B cell (primary cell): ENCODE measurements around the gene MYH7B. TPM values are rescaled to one million over a fixed set of nuclear protein-coding genes. Genes with fewer than 3 reads are reported as not detected.

Experiments
- ATAC-seq: fragments of 200-7000 bp; cut with Tn5 transposase; one replicate; pipeline ENCODE4 v1.10.0; 2021; ENCODE audit warnings: low read depth, mild to moderate bottlenecking, moderate number of reproducible peaks, moderate library complexity
- CTCF ChIA-PET: fragments of 350-600 bp; sonication (Branson Sonifier 250); formaldehyde crosslinking; loops from one replicate; lab custom pipeline; 2021; ENCODE audit warnings: antibody characterized with exemption, inconsistent platforms; lab: Charles Lee
- POLR2A ChIA-PET: fragments of 350-600 bp; sonication (Branson Sonifier 250); formaldehyde crosslinking; loops from one replicate; lab custom pipeline; 2021; ENCODE audit warnings: antibody characterized with exemption; lab: Charles Lee
- DNase-seq: peaks from one replicate; pipeline ENCODE4 v3.0.0; 2013
- H2AFZ ChIP-seq: 2 replicates; pipeline ENCODE4 v1.6.1; 2012; ENCODE audit warnings: mild to moderate bottlenecking, low read depth, low read length; ENCODE audit not compliant: insufficient read depth, poor library complexity, severe bottlenecking
- H3K27ac ChIP-seq, 2 donors: 1 replicate in 1 of 2; 2 replicates in 1 of 2; pipeline ENCODE4 v1.5.1; 2012 to 2013; ENCODE audit warnings: low read length in 2 of 2, mild to moderate bottlenecking in 2 of 2, moderate library complexity in 1 of 2
- H3K27me3 ChIP-seq, 4 experiments: fragments of 200-600 bp in 1 of 4; sonication (generic) in 1 of 4; replicated peaks in 1 of 4; 1 replicate in 2 of 4; 2 replicates in 2 of 4; pipeline versions ENCODE4 v1.6.1 to v1.7.0; 2013 to 2016; ENCODE audit warnings: low read length in 3 of 4, mild to moderate bottlenecking in 2 of 4, mixed read lengths in 1 of 4, moderate library complexity in 1 of 4; ENCODE audit not compliant: insufficient read depth in 4 of 4, control insufficient read depth in 3 of 4; ENCODE audit errors: control extremely low read depth in 1 of 4
- H3K36me3 ChIP-seq, 2 experiments: replicated peaks in 1 of 2; 1 replicate in 1 of 2; 2 replicates in 1 of 2; pipeline versions ENCODE4 v1.6.1 to v1.7.1; 2013; ENCODE audit warnings: low read length in 1 of 2; ENCODE audit not compliant: insufficient read depth in 2 of 2, control insufficient read depth in 1 of 2; ENCODE audit errors: control extremely low read depth in 1 of 2, extremely low read depth in 1 of 2
- H3K4me1 ChIP-seq, 2 donors: fragments of 200-600 bp in 1 of 2; sonication (generic) in 1 of 2; 1 replicate in 1 of 2; 2 replicates in 1 of 2; pipeline versions ENCODE4 v1.5.1 to v1.6.1; 2013 to 2017; ENCODE audit warnings: low read length in 2 of 2; ENCODE audit not compliant: control insufficient read depth in 2 of 2, insufficient read depth in 2 of 2
- H3K4me2 ChIP-seq: replicated peaks from 2 replicates; pipeline ENCODE3; 2012; ENCODE audit warnings: mild to moderate bottlenecking, low read depth, low read length; ENCODE audit not compliant: poor library complexity, severe bottlenecking
- H3K4me3 ChIP-seq, 5 experiments: fragments of 200-600 bp in 1 of 5; sonication (generic) in 1 of 5; 1 replicate in 3 of 5; 2 replicates in 2 of 5; pipeline versions ENCODE4 v1.5.1 to v1.7.0; 2011 to 2016; ENCODE audit warnings: low read length in 4 of 5, mild to moderate bottlenecking in 4 of 5, low read depth in 2 of 5, control low read depth in 1 of 5, moderate library complexity in 1 of 5; ENCODE audit not compliant: insufficient read depth in 1 of 5; ENCODE audit errors: control extremely low read depth in 1 of 5, extremely low read depth in 1 of 5
- H3K79me2 ChIP-seq: fragments of 200-600 bp; sonication (generic); one replicate; pipeline ENCODE4 v1.6.0; 2016; ENCODE audit warnings: low read length; ENCODE audit not compliant: control insufficient read depth, insufficient read depth
- H3K9ac ChIP-seq: fragments of 200-600 bp; sonication (generic); 2 replicates; pipeline ENCODE4 v1.6.1; 2017; ENCODE audit warnings: mild to moderate bottlenecking, low read length, moderate library complexity
- H3K9me3 ChIP-seq, 3 donors: one replicate each; pipeline versions ENCODE4 v1.6.1 to v1.7.1; 2013; ENCODE audit warnings: low read length in 2 of 3; ENCODE audit not compliant: control insufficient read depth in 2 of 3, insufficient read depth in 1 of 3; ENCODE audit errors: control extremely low read depth in 1 of 3
- H4K20me1 ChIP-seq: 2 replicates; pipeline ENCODE4 v1.6.0; 2012; ENCODE audit warnings: mild to moderate bottlenecking, low read length; ENCODE audit not compliant: insufficient read depth, control insufficient read depth, poor library complexity, severe bottlenecking
- H3K27ac Mint-ChIP-seq: one replicate; pipeline ENCODE4 v1.8.0; 2021; ENCODE audit warnings: mixed read lengths
- H3K27me3 Mint-ChIP-seq: one replicate; pipeline ENCODE4 v1.8.0; 2021; ENCODE audit warnings: mixed read lengths
- H3K4me1 Mint-ChIP-seq: one replicate; pipeline ENCODE4 v1.8.0; 2021; ENCODE audit warnings: mixed read lengths
- H3K4me3 Mint-ChIP-seq: one replicate; pipeline ENCODE4 v1.8.0; 2021; ENCODE audit warnings: mixed read lengths
- H3K9me3 Mint-ChIP-seq: one replicate; pipeline ENCODE4 v1.8.0; 2022; ENCODE audit warnings: mixed read lengths; ENCODE audit not compliant: insufficient read depth
- CTCF ChIP-seq: fragments of 200-600 bp; IDR thresholded peaks from one replicate; pipeline ENCODE4 v1.8.0; 2022; ENCODE audit warnings: antibody characterized with exemption, mild to moderate bottlenecking
- EZH2 ChIP-seq: IDR thresholded peaks from 2 replicates; pipeline ENCODE4 v1.6.1; 2012; ENCODE audit warnings: borderline replicate concordance, low read depth, mild to moderate bottlenecking, moderate library complexity, low read length; ENCODE audit not compliant: insufficient read depth, poor library complexity, severe bottlenecking
- WGBS: methylation state at CpG from one replicate; pipeline ENCODE4 v1.1.5; 2013; ENCODE audit warnings: missing lambda C conversion rate; ENCODE audit not compliant: insufficient coverage; 5-methylcytosine and 5-hydroxymethylcytosine counted together
- intact Hi-C: fragments of 100-400 bp; cut with micrococcal nuclease; formaldehyde crosslinking; loops from one replicate; pipeline ENCODE4 v1.10.0; 2022
- polyA plus RNA-seq: library from polyadenylated mRNA; depleted of rRNA; stranded (reverse); fragments of >200 nt; gene quantifications from 2 replicates; pipeline ENCODE4 v1.2.3, GENCODE V29; 2012
- total RNA-seq, 2 donors: library from RNA; stranded (reverse); fragments of 120-200 nt in 1 of 2; gene quantifications; 1 replicate in 1 of 2; 2 replicates in 1 of 2; pipeline versions ENCODE4 v1.2.3 to v1.2.4, GENCODE V29; 2013 to 2022

Gene MYH7B
- total and polyA plus RNA-seq, 2 donors (not counting 1 experiment from before 2014, with no cell fraction given), result 0.79 to 1.2 TPM

DNA sequence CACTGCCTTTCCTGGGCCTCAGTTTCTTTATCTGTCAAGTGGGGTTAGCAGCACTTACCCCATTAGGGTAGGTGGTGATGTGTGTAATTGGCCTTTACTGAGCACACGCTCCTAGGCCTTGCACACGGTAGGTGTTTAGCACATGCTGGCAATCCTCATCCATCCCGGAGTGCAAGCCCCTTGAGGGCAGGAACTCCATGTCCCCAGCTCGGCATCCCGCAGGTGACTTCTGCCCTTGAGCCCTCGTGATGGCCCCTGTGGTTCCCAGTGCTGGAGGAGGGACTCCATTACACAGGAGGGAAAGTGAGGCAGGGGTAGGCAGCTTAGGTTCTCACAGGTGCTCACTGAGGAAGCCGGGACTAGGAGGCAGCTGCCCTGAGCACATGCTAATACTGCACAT is 40.0 kb downstream of the MYH7B start:
- Histone ChIP-seq H3K9me3 (no peaks in the 10 kb centered on the region), H3K36me3 (peaks cover 0 to 32% of the 10 kb centered on the region in 2 experiments), H3K79me2 (no peaks in the 10 kb centered on the region), H3K4me2 (no peak overlapping the region), H3K27me3 (no peaks in the 10 kb centered on the region), H3K4me3 (no peak overlapping the region), H3K9ac (no peak overlapping the region), H4K20me1 (no peaks in the 10 kb centered on the region), H2AFZ (no peak overlapping the region), H3K4me1 (no peaks in the 10 kb centered on the region), H3K27ac (no peak overlapping the region)
- ChIA-PET POLR2A (no interaction called here), CTCF (no interaction called here)
- Mint-ChIP-seq H3K4me1 (peaks cover 2% of the 10 kb centered on the region), H3K27me3 (no peaks in the 10 kb centered on the region), H3K27ac (no peak overlapping the region), H3K9me3 (no peaks in the 10 kb centered on the region), H3K4me3 (no peak overlapping the region)
- TF ChIP-seq EZH2, result no peak
- no peak for TF ChIP-seq CTCF
- intact Hi-C loops, result no loop called here
- ATAC-seq (no peak), DNase-seq (no peak)
- 87% methylated on average over 7 of the region's 7 CpGs for WGBS

GRCh38 chr20:34996243-34997028 is 40.8 kb downstream of the MYH7B start:
- Histone ChIP-seq H3K9ac (no peak overlapping the region), H4K20me1 (no peaks in the 10 kb centered on the region), H3K27ac (no peak overlapping the region), H3K4me3 (no peak overlapping the region), H3K79me2 (no peaks in the 10 kb centered on the region), H3K36me3 (peaks cover 0 to 37% of the 10 kb centered on the region in 2 experiments), H2AFZ (no peak overlapping the region), H3K27me3 (no peaks in the 10 kb centered on the region), H3K9me3 (no peaks in the 10 kb centered on the region), H3K4me2 (no peak overlapping the region), H3K4me1 (no peaks in the 10 kb centered on the region)
- no peak overlapping the region for H3K4me3 Mint-ChIP-seq
- no peak for ATAC-seq
- POLR2A ChIA-PET, result no interaction called here
- no peaks in the 10 kb centered on the region for H3K27me3 Mint-ChIP-seq
- WGBS, result 98% methylated on average over 26 of the region's 26 CpGs
- CTCF ChIA-PET, result no interaction called here
- peaks cover 4% of the 10 kb centered on the region for H3K4me1 Mint-ChIP-seq
- intact Hi-C loops, result no loop called here
- H3K27ac Mint-ChIP-seq, result no peak overlapping the region
- H3K9me3 Mint-ChIP-seq, result no peaks in the 10 kb centered on the region
- TF ChIP-seq EZH2 (no peak), CTCF (no peak)
- DNase-seq, result no peak
